Activated CD8-positive, alpha-beta T cell treated with anti-CD3 and anti-CD28 coated beads for 36 hours (primary cell): ENCODE measurements around the gene PLEKHM3. TPM values are rescaled to one million over a fixed set of nuclear protein-coding genes. Genes with fewer than 3 reads are reported as not detected.

Source experiments
- ATAC-seq: fragments of 200-7000 bp; cut with Tn5 transposase; one replicate; pipeline ENCODE4 v1.10.0; 2021; ENCODE audit warnings: mild to moderate bottlenecking, moderate library complexity
- CTCF ChIA-PET: fragments of 350-600 bp; sonication (Branson Sonifier 250); formaldehyde crosslinking; loops from one replicate; lab custom pipeline; 2021; ENCODE audit warnings: antibody characterized with exemption; lab: Charles Lee
- POLR2A ChIA-PET: fragments of 350-600 bp; sonication (Branson Sonifier 250); formaldehyde crosslinking; loops from one replicate; lab custom pipeline; 2021; ENCODE audit warnings: antibody characterized with exemption; lab: Charles Lee
- DNase-seq: peaks from one replicate; pipeline ENCODE4 v3.0.0-alpha.2; 2020
- H3K27ac Mint-ChIP-seq: one replicate; pipeline ENCODE4 v1.8.0; 2021; ENCODE audit warnings: mild to moderate bottlenecking, mixed read lengths
- H3K27me3 Mint-ChIP-seq: one replicate; pipeline ENCODE4 v1.8.0; 2021; ENCODE audit warnings: mixed read lengths
- H3K36me3 Mint-ChIP-seq: one replicate; pipeline ENCODE4 v1.8.0; 2021; ENCODE audit warnings: low read depth, mixed read lengths
- H3K4me1 Mint-ChIP-seq: one replicate; pipeline ENCODE4 v1.8.0; 2021; ENCODE audit warnings: low read depth, mixed read lengths
- H3K4me3 Mint-ChIP-seq: one replicate; pipeline ENCODE4 v1.8.0; 2021; ENCODE audit warnings: mild to moderate bottlenecking, moderate library complexity, mixed read lengths
- H3K9me3 Mint-ChIP-seq: one replicate; pipeline ENCODE4 v1.8.0; 2021; ENCODE audit warnings: mixed read lengths
- intact Hi-C: fragments of 100-400 bp; cut with micrococcal nuclease; formaldehyde crosslinking; loops from one replicate; pipeline ENCODE4 v1.10.0; 2022
- total RNA-seq, 2 experiments: library from RNA; stranded (reverse); gene quantifications; one replicate each; pipeline ENCODE4 v1.2.3, GENCODE V29; 2021
- TF ChIP-seq, protein P1 (sequence below): fragments of 200-600 bp; IDR thresholded peaks from one replicate; pipeline ENCODE4 v1.8.0; 2022; ENCODE audit warnings: antibody characterized with exemption, mild to moderate bottlenecking

The PLEKHM3 gene
- total RNA-seq, 2 experiments from 2014 or later: 4.5 to 4.7 TPM

- no peak for DNase-seq
- TF ChIP-seq, protein P1, sequence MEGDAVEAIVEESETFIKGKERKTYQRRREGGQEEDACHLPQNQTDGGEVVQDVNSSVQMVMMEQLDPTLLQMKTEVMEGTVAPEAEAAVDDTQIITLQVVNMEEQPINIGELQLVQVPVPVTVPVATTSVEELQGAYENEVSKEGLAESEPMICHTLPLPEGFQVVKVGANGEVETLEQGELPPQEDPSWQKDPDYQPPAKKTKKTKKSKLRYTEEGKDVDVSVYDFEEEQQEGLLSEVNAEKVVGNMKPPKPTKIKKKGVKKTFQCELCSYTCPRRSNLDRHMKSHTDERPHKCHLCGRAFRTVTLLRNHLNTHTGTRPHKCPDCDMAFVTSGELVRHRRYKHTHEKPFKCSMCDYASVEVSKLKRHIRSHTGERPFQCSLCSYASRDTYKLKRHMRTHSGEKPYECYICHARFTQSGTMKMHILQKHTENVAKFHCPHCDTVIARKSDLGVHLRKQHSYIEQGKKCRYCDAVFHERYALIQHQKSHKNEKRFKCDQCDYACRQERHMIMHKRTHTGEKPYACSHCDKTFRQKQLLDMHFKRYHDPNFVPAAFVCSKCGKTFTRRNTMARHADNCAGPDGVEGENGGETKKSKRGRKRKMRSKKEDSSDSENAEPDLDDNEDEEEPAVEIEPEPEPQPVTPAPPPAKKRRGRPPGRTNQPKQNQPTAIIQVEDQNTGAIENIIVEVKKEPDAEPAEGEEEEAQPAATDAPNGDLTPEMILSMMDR: no peak
- Mint-ChIP-seq H3K9me3 (no peaks in the 10 kb centered on the region), H3K27ac (no peak overlapping the region), H3K36me3 (peaks cover 1% of the 10 kb centered on the region), H3K4me3 (no peak overlapping the region), H3K4me1 (peaks cover 4% of the 10 kb centered on the region), H3K27me3 (no peaks in the 10 kb centered on the region)
- ATAC-seq: no peak
- intact Hi-C loops: no loop called here
- POLR2A ChIA-PET: no interaction called here
- CTCF ChIA-PET: interaction anchor here (1.3 kb wide), 1 partner anchor 185 kb away, joined by 3 read pairs; no protein-coding TSS in a partner anchor
Observed at GRCh38 chr2:207930747-207931146, 94.6 kb downstream of the PLEKHM3 start.

DNA sequence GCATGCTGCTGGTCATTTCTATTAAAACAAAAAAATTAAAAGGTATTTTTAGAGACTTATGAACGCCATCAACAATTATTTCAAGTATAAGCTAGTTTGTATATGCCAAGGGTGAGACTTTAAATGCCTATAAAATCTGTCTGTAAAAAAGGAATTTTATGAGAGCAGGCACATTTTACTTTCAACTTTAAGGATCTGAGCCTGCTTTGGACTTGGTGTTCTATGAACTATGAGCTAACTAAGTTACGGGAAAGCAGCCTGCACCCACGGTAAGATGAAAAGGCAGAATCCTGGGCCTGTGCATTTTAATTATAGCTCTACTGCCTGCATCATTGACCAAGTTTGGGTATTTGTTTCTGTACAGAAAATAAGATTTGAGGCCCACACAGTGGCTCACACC lies 95.4 kb downstream of the PLEKHM3 start:
- Mint-ChIP-seq H3K4me3 (no peak overlapping the region), H3K4me1 (peaks cover 9% of the 10 kb centered on the region), H3K36me3 (peaks cover 3% of the 10 kb centered on the region), H3K27ac (no peak overlapping the region), H3K9me3 (no peaks in the 10 kb centered on the region), H3K27me3 (no peaks in the 10 kb centered on the region)
- CTCF ChIA-PET: interaction anchor here (1.0 kb wide), 1 partner anchor 110 kb away, joined by 4 read pairs; no protein-coding TSS in a partner anchor
- TF ChIP-seq, protein P1: no peak
- ATAC-seq (no peak), DNase-seq (no peak)
- POLR2A ChIA-PET: no interaction called here
- intact Hi-C loops: no loop called here

DNA sequence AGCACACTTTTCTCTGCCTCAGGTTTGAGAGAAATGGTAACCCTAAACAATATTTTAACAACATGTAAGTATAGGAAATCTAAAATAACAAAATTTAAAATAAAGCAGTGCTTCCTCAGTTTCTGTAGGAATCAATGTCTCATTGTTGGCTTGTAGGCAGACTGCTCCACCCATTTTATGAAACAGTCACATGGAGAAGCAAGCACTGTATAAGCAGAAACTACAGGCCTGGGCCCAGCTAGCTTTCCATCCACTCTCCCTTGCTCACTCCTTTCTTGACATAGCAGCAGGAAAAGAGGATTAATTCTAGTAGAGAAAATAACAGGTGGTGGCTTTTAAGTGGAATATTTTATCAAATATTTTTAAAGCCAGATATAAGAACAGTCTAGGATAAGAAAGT lies 97.2 kb downstream of the PLEKHM3 start:
- intact Hi-C loops: no loop called here
- TF ChIP-seq, protein P1: no peak
- CTCF ChIA-PET: no interaction called here
- no peaks in the 10 kb centered on the region for H3K9me3 Mint-ChIP-seq
- no peak overlapping the region for H3K27ac Mint-ChIP-seq
- DNase-seq (no peak), ATAC-seq (no peak)
- H3K4me1 Mint-ChIP-seq: peaks cover 14% of the 10 kb centered on the region
- H3K27me3 Mint-ChIP-seq: no peaks in the 10 kb centered on the region
- POLR2A ChIA-PET: no interaction called here
- no peak overlapping the region for H3K4me3 Mint-ChIP-seq
- peaks cover 6% of the 10 kb centered on the region for H3K36me3 Mint-ChIP-seq

DNA sequence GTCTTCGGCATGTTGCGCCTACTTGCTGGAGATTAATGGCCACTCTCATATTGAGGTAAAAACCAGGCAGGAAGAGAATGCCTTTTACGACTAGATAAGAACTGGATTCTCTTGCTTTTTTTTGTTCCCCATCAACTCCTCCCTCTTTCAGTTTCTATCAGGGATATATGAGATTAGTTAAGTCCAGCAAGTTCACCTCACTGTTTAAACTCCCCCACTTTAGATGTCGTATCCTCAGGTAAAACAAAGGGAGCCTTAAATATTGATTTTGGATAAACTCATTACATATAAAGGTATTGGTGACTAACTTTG lies 98.4 kb downstream of the PLEKHM3 start:
- DNase-seq: no peak
- H3K36me3 Mint-ChIP-seq: peaks cover 6% of the 10 kb centered on the region
- H3K4me3 Mint-ChIP-seq: no peak overlapping the region
- ATAC-seq: no peak
- H3K27ac Mint-ChIP-seq: no peak overlapping the region
- TF ChIP-seq, protein P1: no peak
- no peaks in the 10 kb centered on the region for H3K27me3 Mint-ChIP-seq
- intact Hi-C loops: no loop called here
- no peaks in the 10 kb centered on the region for H3K9me3 Mint-ChIP-seq
- POLR2A ChIA-PET: no interaction called here
- H3K4me1 Mint-ChIP-seq: peaks cover 14% of the 10 kb centered on the region
- CTCF ChIA-PET: no interaction called here

GRCh38 chr2:207926133-207926988 lies 99.0 kb downstream of the PLEKHM3 start:
- no peaks in the 10 kb centered on the region for H3K9me3 Mint-ChIP-seq
- no peak overlapping the region for H3K27ac Mint-ChIP-seq
- peaks cover 14% of the 10 kb centered on the region for H3K4me1 Mint-ChIP-seq
- TF ChIP-seq, protein P1: no peak
- H3K27me3 Mint-ChIP-seq: no peaks in the 10 kb centered on the region
- DNase-seq: no peak
- ATAC-seq: no peak
- ChIA-PET POLR2A (no interaction called here), CTCF (no interaction called here)
- no peak overlapping the region for H3K4me3 Mint-ChIP-seq
- peaks cover 6% of the 10 kb centered on the region for H3K36me3 Mint-ChIP-seq
- intact Hi-C loops: no loop called here
